Activated T-cell treated with anti-CD3 and anti-CD28 coated beads, Interleukin-2, amount 50 U/mL, for 1 hour (primary cell): ENCODE results near the gene TPCN1.
"Not testable (repeated sequence)": the region's sequence is repeated elsewhere in the genome, so short reads cannot be mapped to it uniquely, and the experiment has no call there.

Experiments
- DNase-seq: peaks from one replicate; pipeline ENCODE4 v3.0.0-alpha.2; 2020

TPCN1 gene

DNA sequence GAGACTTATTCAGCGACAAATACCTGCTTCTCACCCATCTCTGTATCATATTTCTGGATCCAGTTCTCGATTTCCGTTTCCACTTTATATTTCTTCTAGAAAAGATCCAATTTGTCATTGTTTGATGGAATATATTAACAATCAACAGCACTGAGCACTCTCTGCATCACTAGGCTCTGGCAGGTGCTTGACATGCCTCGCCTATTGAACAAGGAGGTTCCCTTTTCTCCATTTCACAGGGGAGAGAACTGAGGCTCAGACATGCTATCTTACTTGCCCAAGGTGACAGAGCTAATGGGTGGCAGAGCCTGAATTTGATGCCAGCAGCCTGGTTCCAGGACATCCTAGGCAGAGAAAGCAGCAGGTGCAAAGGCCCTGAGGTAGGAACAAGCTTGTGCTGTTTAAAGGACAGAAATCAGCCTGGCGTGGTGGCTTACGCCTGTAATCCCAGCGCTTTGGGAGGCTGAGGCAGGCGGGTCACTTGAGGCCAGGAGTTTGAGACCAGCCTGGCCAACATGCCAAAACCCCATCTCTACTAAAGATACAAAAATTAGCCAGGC, 23.7 kb upstream of the TPCN1 start:
- no peak for DNase-seq

DNA sequence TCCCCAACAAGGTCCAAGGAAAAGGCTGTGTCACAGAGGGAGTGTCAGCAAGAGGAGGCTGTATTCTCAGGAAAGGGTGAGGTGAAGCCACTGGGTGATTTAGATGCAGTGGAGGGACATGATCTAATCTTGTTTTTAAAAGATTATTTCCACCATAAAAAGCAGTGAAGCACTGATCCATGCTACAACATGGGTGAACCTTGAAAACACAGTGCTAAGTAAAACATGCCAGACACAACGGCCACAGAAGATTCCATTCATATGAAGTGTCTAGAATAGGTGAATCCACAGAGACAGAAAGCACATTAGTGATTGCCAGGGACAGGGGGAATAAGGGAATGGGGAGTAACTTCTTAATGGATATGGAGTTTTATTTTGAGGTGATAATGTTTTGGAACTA, 23.0 kb upstream of the TPCN1 start:
- DNase-seq, result no peak

DNA sequence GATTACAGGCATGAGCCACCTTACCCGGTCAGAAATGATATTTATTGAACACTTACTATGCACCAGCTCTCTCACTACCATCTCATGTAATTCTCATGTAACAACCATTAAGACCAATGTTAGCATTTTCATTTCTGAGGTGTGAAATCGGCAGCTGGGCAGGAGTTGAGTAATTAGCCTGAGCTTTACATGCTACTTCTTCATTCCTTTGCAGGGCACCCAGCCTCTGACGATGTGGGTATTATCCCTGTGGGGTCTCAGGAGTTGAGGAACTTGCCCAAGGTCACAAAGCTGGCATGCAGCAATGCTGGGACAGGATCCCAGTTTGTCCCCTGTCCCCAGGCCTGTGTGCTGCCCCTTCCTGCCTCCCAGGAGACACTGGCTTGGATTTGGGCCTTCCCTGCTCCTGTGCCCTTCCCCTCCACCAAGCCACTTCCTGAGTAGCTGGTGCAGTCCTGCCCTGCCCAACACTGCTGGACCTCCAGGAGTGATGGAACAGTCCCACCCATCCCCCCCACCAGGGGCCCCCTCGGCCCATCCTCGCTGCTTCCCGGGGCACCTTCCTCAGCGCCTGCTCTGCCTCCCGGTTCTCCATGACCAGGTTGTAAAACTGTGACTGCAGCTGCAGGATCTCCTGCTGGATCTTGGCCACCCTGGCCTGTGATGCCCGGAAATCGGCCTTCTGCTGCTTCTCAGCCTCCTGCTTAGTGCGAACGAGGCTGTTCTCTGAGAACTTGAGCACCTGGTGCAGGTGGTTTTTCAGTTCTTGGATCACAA, 21.1 kb upstream of the TPCN1 start:
- no peak for DNase-seq

DNA sequence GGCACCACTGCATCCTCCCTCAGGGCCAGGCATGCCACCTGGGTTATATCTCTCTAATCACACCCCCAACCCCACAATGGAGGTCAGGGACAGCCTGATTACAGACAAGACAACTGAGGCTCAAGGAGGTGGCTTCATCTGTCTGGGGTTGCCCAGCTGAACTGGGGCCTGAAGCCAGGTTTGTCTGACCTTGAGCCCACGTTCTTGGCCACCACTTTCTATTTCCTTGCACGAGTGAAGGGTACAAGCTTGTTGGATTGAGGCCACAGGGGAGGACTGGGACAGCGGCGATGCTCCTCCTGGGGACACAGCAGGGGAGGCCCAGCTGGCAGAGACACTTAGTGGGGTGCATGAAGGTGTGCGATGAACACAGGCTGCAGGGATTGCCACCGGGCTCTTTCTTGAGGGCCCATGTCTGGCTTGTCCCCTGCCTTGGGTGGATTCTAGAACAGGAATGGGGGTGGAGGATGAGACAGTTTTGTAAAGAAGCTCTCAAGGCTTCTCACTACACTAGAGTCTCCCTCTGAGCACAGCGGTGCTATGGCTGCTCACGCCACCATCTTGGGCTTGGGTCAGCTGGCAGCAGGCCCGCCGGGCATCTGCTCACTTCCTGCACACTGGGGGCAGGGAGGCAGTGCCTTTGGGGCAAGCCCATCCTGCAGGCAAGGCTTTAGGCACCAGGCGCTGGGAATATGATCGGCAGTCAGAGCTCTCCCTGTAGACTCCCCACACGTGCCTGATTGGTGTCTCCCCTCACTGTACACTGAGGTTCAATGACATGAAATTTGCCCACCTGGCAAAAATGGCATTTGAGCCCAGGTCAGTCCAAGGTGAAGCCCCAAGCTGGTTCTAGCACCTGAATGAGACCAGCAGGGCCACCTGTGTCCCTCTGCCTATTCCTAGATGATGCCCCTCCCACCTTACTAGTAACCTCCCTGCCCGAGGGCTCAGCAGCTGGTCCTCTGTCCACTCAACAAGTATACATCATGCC, 19.8 kb upstream of the TPCN1 start:
- no peak for DNase-seq

DNA sequence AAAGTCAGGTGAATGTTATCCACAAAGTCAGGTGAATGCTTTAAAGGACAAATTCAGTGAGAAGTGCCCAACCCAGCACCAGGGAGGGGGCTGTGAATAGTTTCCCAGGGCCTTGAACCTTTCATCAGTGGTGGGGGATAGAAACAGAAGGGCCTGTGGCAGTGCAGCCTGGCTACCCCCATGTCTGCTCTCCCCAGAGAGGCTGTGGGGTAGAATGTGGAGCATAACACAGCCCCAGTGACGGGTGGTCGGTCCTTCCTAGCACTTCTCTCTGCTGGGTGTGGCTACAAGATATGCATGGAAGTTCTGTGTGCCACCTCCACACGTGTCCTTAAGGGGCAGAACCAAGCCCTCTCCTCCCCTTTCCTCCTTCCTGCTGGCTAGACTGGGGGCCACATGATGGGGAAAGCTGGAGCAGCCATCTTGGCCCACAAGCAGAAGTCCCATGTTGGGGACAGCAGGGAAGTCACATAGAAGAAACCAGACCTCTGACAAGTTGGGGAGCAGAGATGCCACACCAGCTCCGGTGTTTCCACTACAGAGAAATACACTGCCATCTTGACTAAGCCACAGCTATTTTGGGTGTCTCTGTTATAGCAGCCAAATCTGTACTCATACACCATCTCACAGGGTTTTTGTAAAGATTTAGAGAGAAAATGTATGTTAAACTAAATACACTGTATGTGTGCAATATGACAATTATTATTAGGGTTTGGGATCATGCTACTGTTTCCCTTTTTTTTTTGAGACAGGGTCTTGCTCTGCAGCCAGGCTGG, 18.8 kb upstream of the TPCN1 start:
- DNase-seq, result no peak

DNA sequence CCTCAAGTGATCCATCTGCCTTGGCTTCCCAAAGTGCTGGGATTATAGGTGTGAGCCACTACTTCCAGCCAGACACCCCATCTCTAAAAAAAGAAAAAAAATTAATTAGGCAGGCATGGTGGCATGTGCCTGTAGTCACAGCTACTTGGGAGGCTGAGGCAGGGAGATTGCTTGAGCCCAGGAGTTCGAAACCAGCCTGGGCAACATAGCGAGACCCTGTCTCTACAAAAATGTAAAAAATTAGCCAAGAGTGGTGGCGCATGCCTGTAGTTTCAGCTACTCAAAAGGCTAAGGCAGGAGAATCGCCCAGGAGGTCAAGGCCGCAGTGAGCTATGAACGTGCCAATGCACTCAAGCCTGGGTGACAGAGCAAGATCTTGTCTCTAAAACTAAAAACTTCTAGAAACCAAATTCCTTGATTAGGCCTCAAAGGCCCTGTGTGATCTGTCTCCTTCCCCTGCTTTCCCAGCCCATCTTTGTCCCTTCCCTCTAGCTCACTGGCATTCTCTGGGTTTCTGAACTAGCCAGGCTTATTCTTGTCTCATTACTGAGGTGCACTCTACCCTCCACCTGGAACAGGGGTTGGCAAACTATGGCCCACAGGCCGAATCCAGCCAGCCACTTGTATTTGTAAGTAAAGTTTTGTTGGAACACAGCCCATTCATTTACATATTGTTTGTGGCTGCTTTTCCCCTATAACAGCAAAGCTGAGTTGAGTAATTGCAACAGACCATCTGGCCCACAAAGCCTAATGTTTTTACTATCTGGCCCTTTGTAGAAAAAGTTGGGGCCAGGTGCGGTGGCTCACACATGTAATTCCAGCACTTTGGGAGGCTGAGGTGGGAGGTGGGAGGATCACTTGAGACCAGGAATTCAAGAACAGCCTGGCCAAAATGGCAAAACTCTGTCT, 17.2 kb upstream of the TPCN1 start:
- DNase-seq, result no peak

DNA sequence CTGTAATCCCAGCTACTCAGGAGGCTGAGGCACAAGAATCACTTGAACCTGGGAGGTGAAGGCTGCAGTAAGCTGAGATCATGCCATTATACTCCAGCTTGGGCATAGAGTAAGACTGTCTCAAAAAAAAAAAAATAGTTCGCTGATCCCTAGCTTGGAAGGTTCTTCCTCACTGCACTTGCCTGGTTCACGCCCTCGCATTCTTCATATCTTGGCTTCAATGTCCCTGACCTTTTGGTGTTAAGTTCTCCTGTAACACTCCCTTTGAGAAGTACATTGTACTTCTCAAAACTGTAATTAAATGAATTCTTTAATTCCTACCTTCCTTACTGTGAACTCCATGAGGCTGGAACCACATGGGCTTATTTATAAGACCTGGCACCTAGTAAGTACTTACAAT, 16.5 kb upstream of the TPCN1 start:
- no peak for DNase-seq

DNA sequence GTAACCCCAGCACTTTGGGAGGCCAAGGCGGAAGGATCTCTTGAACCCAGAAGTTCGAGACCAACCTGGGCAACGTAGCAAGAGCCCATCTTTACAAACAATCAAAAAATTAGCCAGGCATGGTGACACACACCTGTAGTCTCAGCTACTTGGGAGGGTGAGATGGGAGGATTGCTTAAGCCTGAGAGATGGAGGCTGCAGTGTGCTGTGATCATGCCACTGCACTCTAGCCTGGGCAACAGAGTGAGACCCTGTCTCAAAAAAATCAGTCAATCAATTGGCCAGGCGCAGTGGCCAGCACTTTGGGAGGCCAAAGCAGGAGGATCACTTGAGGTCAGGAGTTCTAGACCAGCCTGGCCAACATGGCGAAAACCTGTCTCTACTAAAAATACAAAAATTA, 14.5 kb upstream of the TPCN1 start:
- DNase-seq, result not testable (repeated sequence)

DNA sequence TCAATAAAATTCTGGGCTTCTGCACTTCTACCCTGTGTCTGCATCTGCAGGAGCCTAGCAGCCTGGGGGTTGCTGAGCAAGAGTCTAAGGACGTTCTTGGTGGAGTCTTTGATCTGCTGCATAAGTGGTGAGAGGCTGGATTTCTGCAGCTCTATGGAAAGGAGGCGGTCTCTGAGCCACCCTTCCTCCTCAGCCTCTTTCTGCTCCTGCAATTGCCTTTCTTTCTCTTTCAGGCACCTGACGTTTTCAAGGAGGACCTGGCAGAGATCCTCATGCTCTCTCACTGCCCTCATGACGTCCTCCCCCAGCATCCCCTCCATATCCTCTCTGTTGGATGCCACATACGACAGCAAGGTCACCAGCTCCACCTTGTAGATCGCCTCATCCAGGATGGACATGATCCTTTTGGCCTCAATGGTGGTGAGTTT, 13.6 kb upstream of the TPCN1 start:
- DNase-seq, result no peak

DNA sequence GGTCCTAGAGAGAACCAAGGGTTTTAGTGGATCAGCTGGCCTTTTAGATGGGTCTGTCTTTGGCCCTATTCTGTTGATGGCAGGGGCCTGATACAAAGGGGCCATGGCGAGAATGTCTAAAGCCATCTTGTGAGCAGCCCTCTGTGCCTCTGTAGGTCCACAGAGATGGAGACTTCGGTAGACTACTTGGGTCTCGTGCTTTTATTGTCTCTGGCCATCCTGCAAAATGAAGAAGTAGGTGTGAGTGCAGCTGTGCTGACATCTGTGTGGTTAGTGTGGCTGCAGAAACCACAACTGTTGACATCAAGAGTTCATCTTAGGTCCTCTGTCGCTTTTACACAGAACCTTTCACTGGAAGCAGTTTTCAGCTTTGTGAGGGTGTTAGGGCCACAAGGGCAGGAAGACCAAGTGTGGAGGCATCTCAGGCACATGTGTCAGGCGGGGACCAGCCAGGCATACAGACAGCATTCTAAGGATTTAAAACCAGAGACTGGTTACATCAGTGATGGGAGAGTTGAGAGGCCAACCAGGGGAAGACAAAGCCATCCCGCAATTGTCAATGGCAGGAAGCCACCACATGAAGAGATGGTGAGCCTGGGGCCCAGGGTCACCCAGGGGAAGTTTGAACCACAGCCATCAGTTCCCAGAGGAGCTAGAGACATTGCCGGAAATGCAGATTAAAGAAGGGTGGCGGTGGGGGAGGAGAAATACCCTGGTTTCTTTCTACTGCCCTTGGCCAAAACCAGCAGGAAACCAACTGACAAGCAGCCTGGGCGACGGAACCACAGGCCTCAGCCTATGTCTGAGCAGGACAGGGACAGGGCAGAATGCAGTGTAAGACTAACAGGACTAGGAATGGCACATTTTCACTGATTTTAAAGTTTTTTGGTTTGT, 13.0 kb upstream of the TPCN1 start:
- DNase-seq, result peak; percentile 54

DNA sequence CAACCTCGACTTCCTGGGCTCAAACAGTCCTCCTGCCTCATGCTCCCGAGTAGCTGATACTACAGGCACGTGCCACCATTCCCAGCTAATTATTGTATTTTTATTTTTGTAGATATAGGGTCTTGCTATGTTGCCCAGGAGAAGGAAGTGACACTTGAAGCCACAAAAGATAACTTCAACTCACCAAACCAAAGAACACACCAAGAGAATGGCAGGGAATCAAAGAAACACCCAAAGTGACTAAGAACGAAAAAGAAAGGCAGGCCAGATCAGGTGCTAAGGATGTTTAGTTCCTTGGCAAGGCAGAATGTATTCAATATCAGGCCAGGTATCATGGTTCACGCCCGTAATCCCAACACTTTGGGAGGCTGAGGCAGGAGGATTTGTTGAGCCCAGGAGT, 10.1 kb upstream of the TPCN1 start:
- no peak for DNase-seq

DNA sequence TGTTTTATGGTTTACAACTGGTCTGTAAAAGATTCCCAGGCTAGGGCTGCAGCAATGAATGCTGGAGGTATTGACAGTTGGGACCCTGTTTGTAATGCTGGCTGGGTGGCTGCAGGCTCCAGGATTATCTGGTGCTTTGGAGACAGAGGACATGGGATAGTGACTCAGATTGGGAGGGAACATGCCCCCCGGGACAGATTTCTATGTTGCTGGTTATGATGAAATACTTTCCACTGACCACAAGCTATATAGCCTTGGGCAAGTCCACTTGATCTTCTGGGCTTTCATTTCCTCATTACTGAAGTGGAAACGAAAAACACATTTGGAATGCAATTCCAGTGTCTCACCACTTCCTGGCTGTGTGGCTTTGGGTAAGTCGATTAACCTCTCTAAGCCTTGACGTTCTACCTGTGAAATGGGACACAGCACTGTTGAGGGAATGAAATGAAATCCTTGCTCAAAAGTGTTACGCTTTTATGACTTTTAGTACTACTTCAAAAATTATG, 6.3 kb upstream of the TPCN1 start:
- no peak for DNase-seq

DNA sequence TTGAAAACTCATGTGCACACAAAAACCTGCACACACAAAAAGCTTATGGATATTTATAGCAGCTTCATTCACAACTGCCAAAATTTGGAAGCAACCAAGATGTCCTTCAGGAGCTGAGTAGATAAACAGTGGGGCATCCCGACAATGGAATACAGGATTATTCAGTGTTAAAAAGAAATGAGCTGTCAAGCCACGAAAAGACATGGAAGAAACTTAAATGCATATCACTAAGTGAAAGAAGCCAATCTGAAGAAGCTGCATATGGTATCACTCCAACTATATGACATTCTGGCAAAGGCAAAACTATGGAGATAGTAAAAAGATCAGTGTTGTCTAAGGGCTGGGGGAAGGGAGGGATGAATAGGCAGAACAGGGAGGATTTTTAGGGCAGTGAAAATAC, 5.2 kb upstream of the TPCN1 start:
- no peak for DNase-seq

DNA sequence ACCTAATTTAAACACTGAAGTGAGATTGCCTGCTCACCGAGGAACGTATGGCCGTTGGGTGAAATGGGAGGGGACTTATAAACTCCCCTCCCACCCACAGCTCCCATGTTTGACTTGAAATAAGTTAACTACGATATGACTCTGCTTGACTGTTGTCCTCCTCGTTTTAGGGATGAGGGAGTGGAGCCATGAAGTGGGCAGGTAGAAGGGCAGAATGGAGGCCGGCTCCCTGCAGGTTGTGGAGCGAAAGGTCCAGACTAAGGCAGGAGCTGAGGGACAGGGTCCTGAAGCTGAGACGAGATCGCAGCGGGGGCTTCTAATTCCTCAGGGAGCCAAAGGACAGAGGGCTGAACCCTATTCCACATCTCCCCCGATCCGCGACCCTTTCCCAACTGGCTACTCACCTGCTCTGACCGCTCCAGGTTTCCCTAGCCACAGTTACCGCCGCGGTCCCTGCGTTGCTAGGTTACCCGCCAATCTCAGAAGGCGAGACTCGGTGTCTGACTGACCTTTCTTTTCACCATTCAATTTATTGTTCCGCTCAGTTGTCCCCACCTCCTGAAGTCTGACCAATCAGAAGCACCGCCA, 577 bp upstream of the TPCN1 start:
- no peak for DNase-seq

DNA sequence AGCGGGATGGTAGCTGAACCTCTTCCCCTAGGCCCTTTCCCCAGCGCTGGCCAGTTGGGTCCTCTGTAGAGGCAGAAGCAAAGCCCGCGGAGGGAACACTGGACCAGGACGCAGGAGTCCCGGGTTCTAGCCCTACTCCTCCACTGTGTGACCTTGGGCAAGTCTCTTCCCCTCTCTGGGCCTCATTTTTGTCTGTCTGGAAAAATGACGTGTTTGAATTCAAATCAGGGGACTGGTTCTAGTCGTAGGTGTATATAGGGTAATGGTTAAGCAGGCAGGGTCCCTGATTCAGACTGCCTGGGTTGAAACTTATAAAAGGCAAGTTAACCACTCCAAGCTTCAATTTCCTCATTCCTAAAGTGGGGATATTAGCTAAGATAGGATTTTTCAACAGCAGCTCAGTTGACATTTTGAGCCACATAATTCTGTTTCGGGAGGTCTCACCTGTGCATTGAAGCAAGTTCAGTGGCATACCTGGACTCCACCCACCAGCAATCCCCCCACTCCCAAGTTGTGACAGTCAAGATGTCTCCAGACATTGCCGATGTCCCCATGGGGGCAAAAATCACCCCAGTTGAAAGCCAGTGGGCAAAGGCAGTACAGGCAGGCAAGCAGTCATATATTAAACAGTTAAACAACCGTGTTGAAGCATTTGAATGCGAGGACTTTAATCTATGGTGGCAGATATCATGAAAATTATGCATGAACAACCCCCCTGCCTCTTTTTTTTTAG, 899 bp downstream of the TPCN1 start:
- DNase-seq, result no peak

DNA sequence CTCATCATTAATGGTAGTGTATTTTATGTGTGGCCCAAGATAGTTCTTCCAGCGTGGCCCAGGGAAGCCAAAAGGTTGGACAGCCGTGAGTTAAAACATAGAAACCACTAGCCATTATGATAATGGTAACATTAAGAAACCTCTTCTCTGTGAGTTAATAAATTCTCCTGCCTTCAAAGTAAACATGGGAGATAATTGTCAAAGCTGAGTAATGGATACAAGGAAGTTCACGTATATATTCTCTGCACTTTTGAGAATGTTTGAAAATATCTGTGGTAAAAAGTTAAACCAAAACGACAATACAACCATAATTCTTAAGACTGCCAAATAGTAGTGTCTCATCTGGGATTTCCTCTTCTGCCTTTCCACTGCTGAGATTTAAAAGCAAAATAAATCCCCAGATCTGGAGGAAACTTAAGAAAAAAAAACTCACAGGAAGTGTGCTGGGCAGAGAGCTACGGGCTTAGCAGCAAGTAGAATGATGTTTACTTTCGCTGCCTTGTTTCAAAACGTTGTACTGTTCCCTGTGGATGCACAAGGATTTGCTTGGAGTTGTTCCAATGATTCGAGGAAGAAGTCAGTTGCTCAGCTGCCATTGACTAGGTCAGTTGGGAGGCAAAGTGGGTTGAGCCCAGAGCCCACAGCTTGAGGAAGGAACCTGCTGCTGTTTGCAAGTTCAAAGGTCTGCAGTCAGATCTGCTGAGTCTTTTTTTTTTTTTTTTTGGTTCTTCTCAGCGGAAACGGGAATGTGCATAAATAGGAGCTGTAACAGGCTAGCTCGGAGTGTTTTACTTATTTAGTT, 1.7 kb downstream of the TPCN1 start:
- DNase-seq, result peak; percentile 26

DNA sequence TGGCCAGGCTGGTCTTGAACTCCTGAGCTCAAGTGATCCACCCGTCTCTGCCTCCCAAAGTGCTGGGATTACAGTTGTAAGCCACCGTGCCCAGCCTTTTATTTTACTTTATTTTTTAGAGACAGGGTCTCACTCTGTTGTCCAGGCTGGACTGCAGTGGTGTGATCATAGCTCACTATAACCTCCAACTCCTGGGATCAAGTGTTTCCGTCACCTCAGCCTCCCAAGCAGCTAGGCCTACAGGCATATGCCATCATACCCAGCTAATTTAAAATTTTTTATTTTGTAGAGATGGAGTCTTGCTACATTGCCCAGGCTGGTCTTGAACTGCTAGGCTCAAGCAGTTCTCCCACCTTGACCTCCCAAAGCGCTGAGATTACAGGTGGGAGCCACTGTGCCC, 3.7 kb downstream of the TPCN1 start:
- no peak for DNase-seq
